GM18502 (cell line): ENCODE measurements around the gene DNAJB8.

Experiments used
- ATAC-seq: cut with Tn5 transposase; IDR thresholded peaks from one replicate; pipeline ENCODE4 v1.9.1; 2021; ENCODE audit warnings: mild to moderate bottlenecking; ENCODE audit not compliant: unreplicated experiment, poor library complexity

The DNAJB8 gene

DNA sequence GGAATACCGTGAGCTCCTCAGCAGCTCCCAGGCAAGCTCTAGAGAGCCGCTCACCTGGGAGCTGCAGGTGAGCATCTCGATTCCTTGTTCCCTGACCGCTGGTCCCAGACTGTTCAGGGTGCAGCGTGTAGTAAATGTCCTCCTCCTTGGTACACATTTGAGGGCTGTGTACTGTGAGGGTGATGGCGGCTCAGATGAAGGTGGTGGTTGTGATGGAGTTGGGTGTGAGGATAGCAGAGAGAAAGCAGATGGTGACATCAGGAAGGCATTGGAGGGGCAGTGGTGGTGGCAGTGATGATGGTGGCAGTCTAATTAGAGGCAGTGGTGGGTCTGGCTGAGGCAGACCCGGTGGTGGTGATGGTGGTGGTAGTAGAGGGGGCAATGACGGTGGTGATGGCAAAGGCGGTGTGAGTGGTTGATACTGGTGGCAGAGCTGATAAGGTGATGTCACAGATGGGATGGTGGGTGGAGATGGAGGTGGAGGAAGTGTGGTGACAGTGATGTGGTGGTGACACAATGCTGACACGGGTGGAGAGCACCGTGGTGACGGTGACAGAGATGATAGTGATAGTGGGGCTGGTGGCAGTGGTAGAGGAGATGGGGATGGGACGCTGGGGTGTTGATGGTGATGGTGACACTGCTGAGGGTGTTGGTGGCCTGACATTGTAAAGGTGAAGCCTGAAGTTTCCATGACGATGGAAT, at the start of gene DNAJB8:
DNAJB8 (minus strand) TSS at position 51 of the 702 bp plus-strand sequence. CDS start 3,645 bp downstream, outside the sequence.
- ATAC-seq = no peak

DNA sequence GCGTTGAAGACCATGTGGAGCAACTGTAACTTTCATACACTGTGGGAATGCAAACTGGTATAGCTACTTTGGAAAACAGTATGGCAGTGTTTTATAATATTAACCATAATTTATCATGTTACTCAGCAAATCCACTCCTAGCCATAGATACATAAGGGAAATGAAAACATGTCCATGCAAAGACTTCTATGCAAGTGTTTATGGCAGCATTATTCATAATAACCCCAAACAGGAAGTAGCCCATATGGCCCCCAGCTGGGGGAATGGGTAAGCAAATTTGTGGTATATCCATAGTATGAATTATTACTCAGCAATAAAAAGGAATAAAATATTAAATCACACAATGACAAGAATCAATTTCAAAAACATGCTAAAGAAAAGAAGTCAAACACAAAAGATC, 49.3 kb upstream of the DNAJB8 start:
- no peak for ATAC-seq

DNA sequence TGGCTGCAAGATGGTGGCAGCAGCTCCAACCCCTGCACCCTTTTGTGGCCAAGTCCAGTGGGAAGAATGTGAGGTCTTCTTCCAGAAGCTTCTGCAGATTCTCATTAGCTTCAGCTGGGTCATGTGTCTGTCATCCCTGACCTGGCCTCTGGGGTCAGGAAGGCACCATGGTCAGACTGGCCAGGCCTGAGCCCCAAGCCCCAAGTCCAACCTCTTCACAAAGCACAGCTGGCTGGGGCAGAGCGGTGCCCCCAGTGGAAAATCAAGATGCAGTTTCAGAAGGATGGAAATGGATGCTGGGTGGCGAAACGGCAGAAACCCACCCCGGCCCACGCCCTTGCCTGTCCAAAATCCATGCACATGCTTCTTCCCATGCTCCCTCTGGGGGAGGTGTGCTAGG, 42.2 kb upstream of the DNAJB8 start:
- no peak for ATAC-seq

DNA sequence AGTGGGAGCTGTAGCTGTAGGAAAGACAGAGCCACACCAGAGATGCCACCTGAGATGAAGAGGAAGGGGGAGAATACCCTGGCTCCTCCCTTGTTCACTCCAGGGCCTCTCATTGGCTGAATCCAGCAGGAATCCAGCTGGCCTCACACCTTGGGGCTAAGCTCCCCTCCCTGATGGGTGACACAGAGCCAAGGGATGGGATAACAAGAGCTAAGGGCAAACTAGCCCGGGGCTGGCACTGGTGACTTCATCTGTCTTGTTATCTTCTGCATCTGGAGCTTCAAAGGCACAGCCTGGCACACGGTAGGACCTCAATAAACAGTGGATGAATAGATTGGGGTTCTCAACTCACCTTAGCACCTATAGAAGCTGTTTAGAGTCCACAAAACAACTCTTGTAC, 40.1 kb upstream of the DNAJB8 start:
- ATAC-seq = no peak

DNA sequence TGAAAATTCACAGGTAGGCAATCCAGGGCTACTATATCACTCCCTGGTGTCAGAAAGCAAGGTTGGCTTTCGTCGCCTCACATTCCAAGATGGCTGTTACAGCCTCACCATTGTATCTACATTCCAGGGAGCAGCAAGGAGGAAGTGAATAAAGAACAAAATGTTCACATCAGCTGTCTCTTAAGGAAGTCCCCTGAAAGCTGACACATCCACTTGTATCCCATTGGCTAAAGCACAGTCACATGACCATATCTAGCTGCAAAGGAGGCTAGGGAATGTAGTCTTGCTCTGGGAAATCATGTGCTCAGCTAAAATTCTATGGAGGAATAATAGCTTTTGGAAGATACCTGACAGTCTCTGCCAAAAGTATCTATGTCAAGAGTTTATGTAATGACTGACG, 39.1 kb upstream of the DNAJB8 start:
- ATAC-seq = no peak

DNA sequence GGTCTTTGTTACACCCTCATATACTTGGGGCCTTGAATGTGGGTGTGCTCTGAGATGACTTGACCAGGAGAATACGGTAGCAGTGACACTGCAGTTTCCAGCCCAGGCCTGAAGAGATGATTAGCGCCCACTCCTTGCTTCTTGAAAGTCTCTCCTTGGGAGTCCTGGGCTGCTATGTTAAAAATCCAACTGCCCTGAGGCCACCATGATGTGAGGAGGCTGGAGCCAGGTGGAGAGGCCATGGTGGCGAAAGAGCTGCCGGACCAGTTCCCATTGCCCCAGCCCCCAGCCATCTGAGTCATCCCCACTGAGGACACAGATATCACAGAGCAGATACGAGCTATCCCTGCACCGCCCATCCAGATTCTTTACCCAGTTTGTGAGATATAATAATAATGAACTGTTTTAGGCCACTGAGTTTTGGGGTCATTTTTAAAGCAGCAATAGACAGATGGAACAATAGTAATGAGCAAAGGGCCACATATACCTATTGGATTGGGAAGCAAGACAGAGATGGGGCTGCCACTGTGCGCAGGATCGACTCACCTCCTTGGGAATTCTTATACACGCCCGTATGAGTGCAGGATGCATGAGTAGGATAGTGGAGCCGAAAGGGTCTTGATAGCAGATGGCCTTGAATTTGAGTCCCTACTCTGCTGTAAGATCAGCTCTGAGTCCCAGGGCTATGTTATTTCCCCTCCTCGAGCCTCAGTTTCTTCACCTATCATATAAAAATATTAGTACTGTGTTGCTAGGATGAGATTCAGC, 38.5 kb upstream of the DNAJB8 start:
- no peak for ATAC-seq

DNA sequence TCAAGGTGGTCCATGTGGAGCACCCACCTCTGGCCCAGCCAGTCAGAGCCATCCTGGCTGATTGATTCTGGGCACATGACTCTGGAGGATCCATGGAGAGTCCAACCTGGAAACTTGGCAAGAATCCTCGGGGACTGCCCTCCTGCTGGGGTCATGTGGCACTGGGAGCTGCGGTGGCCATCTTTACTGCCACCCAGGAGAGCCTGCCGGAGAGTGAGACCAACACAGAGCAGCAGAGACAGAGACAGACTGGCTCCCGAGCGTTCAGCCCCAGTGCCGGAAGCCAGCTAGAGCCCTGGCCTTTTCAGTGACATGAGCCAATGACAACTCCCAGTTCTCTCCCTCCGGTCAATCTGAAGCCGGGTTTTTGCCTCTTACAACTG, 37.8 kb upstream of the DNAJB8 start:
- no peak for ATAC-seq

DNA sequence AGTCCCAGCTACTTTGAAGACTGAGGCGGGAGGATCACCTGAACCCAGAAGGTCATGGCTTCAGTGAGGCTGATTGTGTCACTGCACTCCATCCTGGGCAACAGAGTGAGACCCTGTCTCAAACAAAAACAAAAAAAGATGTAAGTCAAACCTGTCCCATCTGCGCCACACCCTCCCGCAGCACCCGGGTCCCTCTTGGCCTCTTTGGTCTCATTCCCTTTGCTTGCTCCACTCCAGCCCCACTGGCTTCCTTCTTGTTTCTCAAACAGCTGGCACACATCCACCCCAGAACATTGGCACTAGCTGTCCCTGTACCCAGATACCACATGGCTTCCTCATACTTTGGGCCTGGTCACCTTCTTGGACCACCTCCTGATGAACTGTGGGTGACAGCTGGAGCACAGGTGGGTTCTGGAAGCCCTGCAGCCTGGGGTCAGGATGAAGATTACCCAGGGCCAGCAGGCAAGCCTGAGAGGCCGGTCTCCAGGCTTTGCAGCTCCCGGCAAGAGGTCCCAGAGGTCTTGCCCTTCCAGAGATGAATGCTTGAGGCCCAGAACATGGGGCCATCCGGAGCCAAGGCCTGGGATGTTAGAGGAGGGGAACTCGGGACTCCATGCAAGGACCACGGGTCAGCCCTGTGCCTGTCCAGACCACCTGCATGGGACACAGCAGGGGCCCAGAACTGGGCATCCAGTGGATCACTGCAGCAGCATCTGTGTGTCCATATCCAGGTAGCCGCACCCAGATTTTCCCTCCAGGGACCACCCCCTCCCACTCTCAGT, 37.3 kb upstream of the DNAJB8 start:
- no peak for ATAC-seq

DNA sequence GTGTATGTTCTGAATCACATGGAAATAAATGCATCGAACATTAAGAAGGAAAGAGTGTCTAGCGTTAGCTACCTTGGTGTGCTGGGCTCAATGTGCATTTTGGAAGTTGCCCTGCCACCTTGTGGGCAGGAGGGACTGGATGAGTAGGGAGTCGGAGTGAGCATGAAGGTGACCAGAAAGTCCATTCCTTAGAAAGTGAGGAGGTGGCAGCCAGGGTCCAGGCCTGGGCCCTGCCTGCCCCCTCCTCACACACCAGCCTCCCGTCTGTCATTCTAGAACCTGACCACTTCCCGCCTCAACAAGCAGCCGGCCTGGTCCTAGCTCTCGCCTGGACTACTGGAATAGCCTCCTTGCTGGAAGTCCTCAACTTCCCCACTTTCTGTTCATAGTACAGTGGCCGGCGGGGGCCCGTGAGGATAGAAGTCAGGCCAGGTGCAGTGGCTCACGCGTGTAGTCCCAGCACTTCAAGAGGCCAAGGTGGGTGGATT, 36.5 kb upstream of the DNAJB8 start:
- no peak for ATAC-seq

DNA sequence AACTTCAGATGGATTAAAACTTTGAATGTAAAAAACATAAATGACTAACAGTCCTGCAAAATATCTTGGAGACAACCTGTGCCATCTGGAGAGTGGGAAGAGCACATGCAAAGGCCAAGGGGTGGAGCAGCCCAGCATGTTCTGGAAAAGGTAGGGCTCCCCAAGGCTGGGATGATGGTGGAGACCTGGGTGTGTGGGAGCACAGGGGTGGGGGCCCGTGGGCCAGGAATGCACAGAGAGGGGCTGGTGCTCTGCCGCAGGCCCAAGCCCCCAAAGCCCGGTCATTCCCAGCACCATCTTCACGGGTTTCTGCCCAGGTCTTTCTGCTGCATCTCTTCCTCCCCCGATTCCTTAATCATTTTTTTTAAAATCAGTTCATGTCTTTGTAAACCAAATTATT, 36.0 kb upstream of the DNAJB8 start:
- ATAC-seq = no peak

DNA sequence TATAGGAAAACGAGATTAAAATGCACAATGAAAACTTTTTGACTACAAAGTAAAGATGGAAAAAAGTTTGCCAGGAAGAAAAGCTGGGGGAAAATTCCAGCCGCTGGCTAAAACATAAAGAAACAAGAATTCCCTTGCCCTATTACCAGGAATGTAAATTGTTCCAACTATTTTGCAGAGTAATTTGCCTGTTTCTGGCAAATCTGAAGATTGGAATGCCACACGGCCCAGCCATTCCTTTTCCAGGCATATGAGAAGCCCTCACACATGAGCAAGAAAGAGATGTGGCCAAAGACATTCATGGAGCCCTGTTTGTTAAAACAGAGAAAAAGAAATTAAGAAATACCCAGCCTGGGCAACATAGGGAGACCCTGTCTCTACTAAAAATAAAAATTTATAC, 34.7 kb upstream of the DNAJB8 start:
- ATAC-seq = no peak

DNA sequence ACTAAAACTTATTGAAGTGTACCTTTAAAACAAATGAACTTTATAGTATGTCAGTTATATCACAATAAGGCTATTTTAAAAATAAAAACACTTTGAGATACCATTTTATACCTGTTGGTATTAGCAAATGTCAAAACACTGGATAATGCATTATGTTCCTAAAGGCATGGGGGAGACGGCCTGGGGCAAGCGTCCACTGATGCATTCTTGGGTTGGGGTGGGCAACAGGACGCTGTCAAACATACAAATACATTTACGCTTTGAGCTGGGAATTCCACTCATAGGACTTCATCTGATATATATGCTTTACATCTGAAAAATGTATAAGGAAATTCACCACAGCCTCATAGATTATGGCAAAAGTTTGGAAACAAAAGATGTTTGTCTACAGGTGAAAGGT, 33.9 kb upstream of the DNAJB8 start:
- ATAC-seq = no peak

DNA sequence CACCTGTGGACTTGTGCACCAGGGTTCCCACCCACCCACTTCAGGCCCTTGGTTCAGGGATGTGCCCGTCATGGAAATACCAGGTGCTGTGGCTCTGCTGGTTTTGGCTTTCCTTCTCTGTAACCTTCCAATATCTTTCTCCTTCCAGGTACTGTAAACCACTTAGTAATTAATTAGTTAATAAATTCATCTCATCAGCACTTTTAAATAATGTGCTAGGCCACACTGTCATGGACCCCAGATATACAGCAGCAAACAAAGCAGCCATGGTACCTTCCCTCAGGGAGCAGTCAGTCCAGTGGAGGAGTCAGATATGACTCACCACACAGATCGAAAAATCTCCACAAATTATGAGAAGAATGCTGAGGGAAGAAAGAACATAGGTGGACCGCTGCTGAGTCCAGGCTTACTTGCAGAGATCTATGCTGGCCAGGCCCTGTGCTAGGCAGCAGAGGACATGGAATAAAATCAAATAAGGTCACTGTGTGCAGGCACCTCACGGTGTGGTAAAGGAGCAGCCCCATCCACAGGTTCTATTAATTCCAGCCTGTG, 33.1 kb upstream of the DNAJB8 start:
- no peak for ATAC-seq

DNA sequence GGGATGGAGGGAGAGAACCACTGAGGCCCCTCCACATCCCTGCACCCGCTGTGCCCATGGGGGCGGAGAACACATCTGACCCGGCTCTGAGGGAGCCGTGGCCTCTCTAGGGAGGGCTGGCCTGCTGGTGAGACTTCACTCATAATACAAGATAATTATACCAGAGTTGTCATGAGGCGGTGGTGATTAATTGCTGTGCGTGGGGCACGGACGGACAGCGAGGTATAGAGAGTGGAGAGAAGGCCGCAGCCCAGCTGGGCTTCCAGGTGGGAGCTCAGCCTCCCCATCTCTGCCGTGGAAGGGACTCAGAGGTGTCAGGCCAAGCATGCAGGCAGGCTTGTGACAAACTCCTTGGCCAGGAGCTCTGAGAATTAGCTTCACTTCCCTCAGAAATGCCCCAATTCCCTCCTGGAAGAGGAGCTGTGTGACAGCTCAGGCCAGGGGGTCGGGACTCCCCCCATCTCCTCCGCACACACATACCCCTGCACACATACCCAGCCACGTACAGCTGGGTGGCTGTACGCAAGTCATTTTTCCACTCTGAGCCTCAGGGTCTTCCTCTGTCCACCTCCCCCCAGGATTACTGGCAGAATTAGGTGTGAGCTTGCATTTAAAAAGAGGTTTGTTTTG, 32.3 kb upstream of the DNAJB8 start:
- no peak for ATAC-seq

DNA sequence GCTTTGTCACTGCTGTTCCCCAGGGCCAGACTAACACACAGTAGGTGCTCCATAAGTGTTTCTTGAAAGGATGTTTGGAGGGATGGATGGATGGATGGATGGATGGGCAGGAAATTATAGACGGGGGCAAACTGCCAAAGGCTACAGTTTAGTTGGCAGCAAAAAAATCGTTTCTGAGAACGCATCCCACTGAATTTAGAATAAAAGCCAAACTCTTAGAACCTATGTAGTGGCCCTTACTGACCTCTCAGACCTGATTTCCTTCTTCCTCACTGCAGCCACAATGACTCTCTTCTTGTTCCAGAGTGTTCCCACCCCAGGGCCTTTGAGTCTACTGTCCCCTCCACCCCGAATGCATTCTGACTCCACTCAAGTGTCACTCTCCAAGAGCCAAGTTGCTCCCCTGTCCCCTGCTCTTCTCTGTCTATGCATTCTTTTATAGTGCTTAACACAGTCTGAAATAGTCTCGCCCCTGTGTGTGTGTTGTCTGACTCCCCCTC, 31.5 kb upstream of the DNAJB8 start:
- ATAC-seq = no peak

DNA sequence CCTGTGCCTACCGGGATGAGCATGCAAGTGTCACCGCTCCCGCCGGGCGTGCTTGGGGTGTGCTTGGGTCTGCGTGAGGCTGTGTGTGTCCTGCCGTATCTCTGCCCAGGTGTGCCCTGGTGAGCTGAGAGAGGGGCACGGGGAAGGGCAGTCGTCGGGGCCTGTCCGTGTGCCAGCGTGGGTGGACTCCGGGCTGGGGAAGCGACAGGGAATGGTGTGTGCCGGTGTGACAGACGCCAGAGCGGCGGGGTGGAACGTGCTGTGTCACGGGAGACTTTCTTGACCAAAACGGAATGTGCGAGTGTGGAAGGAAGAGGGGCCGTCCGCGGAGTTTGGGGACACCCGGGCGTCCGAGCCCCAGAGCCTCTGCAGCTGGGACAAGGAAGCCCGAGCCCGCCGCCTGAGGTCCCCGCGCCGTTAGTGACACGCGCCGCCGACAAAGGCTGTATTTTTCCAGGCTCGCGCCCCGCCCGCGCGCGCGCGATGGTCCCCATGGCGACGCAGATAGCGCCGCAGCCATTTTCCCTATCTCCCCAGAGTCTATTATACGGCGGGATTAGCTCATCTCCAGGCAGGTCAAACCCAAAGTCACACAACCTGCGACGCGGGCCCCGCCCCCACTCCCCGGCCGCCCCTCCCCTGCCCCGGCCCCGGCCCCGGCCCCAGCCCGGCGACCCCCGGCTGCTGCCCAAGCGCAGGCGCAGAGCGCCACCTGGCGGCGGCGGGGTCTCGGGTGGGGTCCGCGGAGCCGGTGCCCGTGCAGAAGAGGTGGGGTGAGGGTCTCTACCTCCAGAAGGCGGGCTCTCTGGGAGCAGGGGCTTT, 30.8 kb upstream of the DNAJB8 start:
- no peak for ATAC-seq

DNA sequence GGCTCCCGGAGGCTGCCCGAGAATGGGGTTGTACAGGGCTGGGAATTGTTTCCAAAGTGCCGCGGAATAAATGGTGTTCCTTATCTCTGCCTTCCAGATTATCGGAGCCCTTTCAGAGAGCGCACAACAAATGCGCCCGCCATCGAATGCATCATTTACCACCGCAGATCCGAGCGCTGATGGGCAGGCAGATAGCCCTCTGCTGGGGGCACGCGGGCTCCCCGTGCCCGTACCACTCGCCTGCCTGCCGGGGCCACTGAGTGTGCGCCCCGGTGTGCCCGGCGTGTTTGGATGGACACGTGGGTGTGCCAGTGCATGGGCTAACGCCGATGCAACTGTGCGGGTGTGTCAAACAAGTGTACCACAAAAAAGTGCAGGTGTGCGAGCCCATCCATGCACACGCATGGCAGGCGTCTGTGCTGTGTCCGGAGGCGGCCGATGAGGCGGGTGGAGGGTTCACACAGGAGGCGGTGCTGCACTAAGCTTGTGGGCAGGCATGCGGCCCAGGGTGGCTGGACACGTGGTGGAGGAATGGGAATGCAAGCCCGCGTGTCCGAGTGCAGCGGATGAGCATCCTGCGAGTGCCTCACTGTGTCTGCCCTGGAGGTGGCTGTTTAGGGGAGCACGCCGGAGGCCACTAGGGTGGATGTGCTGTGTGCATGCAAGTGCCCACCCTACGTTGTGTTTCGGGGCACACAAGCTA, 30.1 kb upstream of the DNAJB8 start:
- no peak for ATAC-seq

DNA sequence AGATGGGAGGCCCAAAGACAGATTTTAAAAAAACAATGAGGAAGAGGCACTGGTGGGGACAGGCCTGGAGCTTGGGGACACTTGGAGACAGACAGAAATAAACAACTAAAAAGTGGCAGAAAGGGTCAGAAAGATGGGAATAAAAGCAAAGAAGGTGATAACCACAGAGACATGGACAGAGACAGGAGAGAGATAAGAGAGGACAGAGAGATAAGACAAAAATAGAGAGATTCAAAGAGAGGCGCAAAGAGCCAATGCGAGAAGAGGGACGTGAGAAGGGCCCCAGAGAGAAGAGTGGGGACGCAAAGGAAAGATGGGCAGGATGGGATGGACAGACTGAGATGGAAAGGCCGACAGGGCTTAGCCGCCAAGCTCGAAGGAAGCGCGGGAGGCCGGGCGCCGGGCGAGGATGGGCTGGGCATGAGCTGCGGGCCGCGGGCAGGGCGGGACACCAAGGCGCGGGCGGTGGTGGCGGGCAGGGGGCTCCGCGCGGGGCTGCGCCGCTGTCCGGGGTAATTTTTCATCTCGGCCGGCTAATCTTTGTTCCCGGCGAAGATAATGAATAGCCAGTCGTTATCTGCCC, 29.4 kb upstream of the DNAJB8 start:
- ATAC-seq = no peak
